Measurements from ENCODE around the gene NIBAN1. TPM values are rescaled to one million over a fixed set of nuclear protein-coding genes. Genes with fewer than 3 reads are reported as not detected.
A peak's percentile ranks its signal among the peaks of the same experiment; 100 is the strongest.

Gene NIBAN1
- total RNA-seq, 6 donors from 2014 or later = 23.0 to 46.3 (median 39.2) TPM

DNA sequence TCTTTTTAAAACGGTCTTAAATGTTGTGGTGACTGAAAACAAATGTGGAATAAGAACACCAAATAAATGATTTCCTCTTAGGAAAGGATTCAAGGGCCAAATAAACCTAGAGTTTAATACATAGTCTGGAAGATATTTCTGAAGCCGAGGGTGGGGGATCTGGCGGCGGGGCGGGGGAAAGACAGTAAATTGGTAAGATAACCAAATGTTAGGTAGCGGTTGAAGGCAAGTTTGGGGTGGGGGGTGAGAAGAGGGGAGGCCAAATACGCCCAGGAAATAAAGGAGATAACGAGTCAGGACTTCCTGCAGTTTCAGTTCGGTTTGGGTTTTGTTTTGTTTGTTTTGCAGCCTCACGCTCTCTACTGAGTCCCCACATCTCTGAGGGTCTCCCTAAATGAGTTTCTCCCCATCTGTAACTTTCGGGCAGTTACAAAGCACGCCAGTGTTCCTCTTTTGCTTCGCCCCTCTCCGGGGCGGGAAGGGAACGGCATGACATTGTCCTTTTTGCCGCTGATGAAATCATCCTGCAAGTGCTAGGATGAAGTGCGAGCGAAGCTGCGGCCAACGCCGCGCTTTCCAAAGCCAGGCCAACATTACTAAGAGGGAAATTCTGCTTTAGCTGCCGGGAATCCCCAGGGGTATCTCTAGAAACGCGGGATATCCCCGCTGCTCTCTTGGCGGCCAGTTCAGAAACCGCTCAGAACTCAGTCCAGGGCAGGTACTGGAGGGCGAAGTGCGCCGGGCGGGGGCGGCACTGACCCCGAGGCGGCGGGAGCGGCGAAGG is 844 bp downstream of the NIBAN1 start:
- Histone ChIP-seq H3K4me3 (peak overlapping the region; percentile 53 to 80 (median 62)), H3K4me1 (peaks cover 0 to 20% (median 18%) of the 10 kb centered on the region in 4 donors), H3K27me3 (no peaks in the 10 kb centered on the region), H3K9me3 (no peaks in the 10 kb centered on the region), H3K36me3 (no peaks in the 10 kb centered on the region), H3K27ac (peak overlapping the region; percentile 77 to 91 (median 86))
- DNase-seq = peak in 1 of 2 donors; percentile 75
- peak; percentile 63 to 88 for ATAC-seq (ENCODE audit: low FRiP score in 2 of 2)
- 2 to 4% methylated on average over 26 to 39 of the region's 39 CpGs for WGBS, 2 donors
- TF ChIP-seq POLR2AphosphoS5 (IDR thresholded peaks at IDR 0.05) (peak; percentile 17 to 55), CTCF (IDR thresholded peaks at IDR 0.05) (peak in 1 of 6 experiments; percentile 1), EP300 (IDR thresholded peaks at IDR 0.05) (no peak), POLR2A (IDR thresholded peaks at IDR 0.05) (no peak)

GRCh38 chr1:184972315-184973055 is 1.8 kb downstream of the NIBAN1 start:
- H3K4me3 ChIP-seq = peak overlapping the region in 3 of 4 donors; percentile 60 to 80 (median 65)
- H3K36me3 ChIP-seq = no peaks in the 10 kb centered on the region
- no peak for ATAC-seq (ENCODE audit: low FRiP score in 2 of 2)
- no peaks in the 10 kb centered on the region for H3K27me3 ChIP-seq
- TF ChIP-seq CTCF (IDR thresholded peaks at IDR 0.05) = no peak
- peak overlapping the region in 2 of 4 donors; percentile 77 to 91 for H3K27ac ChIP-seq
- peaks cover 0 to 20% (median 18%) of the 10 kb centered on the region in 4 donors for H3K4me1 ChIP-seq
- no peaks in the 10 kb centered on the region for H3K9me3 ChIP-seq
- no peak for DNase-seq
- 59 to 66% methylated on average over 4 of the region's 4 CpGs for WGBS, 2 donors

- Histone ChIP-seq H3K4me3 (peak overlapping the region in 1 of 4 donors; percentile 65), H3K27ac (no peak overlapping the region), H3K27me3 (no peaks in the 10 kb centered on the region), H3K4me1 (peaks cover 0 to 20% (median 18%) of the 10 kb centered on the region in 4 donors), H3K36me3 (no peaks in the 10 kb centered on the region), H3K9me3 (no peaks in the 10 kb centered on the region)
- ATAC-seq (ENCODE audit: low FRiP score in 2 of 2) (no peak), DNase-seq (no peak)
- 84 to 89% methylated on average over 8 of the region's 8 CpGs for WGBS, 2 donors
- no peak for TF ChIP-seq POLR2AphosphoS5 (IDR thresholded peaks at IDR 0.05)
- TF ChIP-seq CTCF (IDR thresholded peaks at IDR 0.05) = no peak
- TF ChIP-seq EP300 (IDR thresholded peaks at IDR 0.05) = no peak
- no peak for TF ChIP-seq POLR2A (IDR thresholded peaks at IDR 0.05)
Observed at GRCh38 chr1:184971522-184972265, 2.6 kb downstream of the NIBAN1 start.

- no peak overlapping the region for H3K27ac ChIP-seq
- ATAC-seq (ENCODE audit: low FRiP score in 2 of 2) = no peak
- no peaks in the 10 kb centered on the region for H3K36me3 ChIP-seq
- TF ChIP-seq CTCF (IDR thresholded peaks at IDR 0.05) (no peak), EP300 (IDR thresholded peaks at IDR 0.05) (no peak), POLR2A (IDR thresholded peaks at IDR 0.05) (no peak), POLR2AphosphoS5 (IDR thresholded peaks at IDR 0.05) (no peak)
- H3K4me3 ChIP-seq = no peak overlapping the region
- no peaks in the 10 kb centered on the region for H3K9me3 ChIP-seq
- H3K27me3 ChIP-seq = no peaks in the 10 kb centered on the region
- 69 to 73% methylated on average over 5 of the region's 5 CpGs for WGBS, 2 donors
- H3K4me1 ChIP-seq = peaks cover 0 to 20% (median 18%) of the 10 kb centered on the region in 4 donors
- no peak for DNase-seq
Observed at GRCh38 chr1:184970691-184971161, 3.6 kb downstream of the NIBAN1 start.

All from upper lobe of left lung (tissue), 6 donors.